HepG2 (cell line): ENCODE results near the gene MYL11. TPM values are rescaled to one million over a fixed set of nuclear protein-coding genes. Genes with fewer than 3 reads are reported as not detected.

Experiments used
- MED1 ChIP-seq: sonication (generic); formaldehyde crosslinking; IDR thresholded peaks from 2 replicates; pipeline ENCODE4 v1.4.0; 2020; ENCODE audit warnings: missing genetic modification reagents
- NCOA5 ChIP-seq: sonication (generic); formaldehyde crosslinking; IDR thresholded peaks from 2 replicates; pipeline ENCODE4 v1.4.0; 2020; ENCODE audit warnings: missing genetic modification reagents
- PAWR ChIP-seq: sonication (generic); formaldehyde crosslinking; IDR thresholded peaks from 2 replicates; pipeline ENCODE4 v1.4.0; 2020; ENCODE audit warnings: missing genetic modification reagents, mild to moderate bottlenecking, borderline replicate concordance
- RARG ChIP-seq: sonication (generic); formaldehyde crosslinking; IDR thresholded peaks from 2 replicates; pipeline ENCODE4 v1.4.0; 2020; ENCODE audit warnings: low read depth, mild to moderate bottlenecking, missing genetic modification reagents
- U2AF2 ChIP-seq: fragments of 200-400 bp; formaldehyde crosslinking; IDR thresholded peaks from 2 replicates; pipeline ENCODE4 v1.6.1; 2017; ENCODE audit warnings: low read depth, mild to moderate bottlenecking, low read length
- ZBTB7A ChIP-seq: sonication (generic); formaldehyde crosslinking; IDR thresholded peaks from 2 replicates; pipeline ENCODE4 v1.8.0; 2022; ENCODE audit warnings: mild to moderate bottlenecking, missing genetic modification reagents
- ZNF224 ChIP-seq: sonication (generic); formaldehyde crosslinking; IDR thresholded peaks from 2 replicates; pipeline ENCODE4 v1.5.0; 2020; ENCODE audit warnings: mild to moderate bottlenecking, missing genetic modification reagents
- ZNF354B ChIP-seq: sonication (generic); formaldehyde crosslinking; IDR thresholded peaks from 2 replicates; pipeline ENCODE4 v1.8.0; 2022; ENCODE audit warnings: mild to moderate bottlenecking, missing genetic modification reagents
- ZNF550 ChIP-seq: sonication (generic); formaldehyde crosslinking; IDR thresholded peaks from 2 replicates; pipeline ENCODE4 v1.4.0; 2020; ENCODE audit warnings: mild to moderate bottlenecking, missing genetic modification reagents, borderline replicate concordance
- ZNF614 ChIP-seq: IDR thresholded peaks from 2 replicates; pipeline ENCODE4 v1.6.1; 2018; ENCODE audit warnings: missing biosample characterization, missing genetic modification reagents, inconsistent platforms, borderline replicate concordance
- ZNF775 ChIP-seq: sonication (generic); formaldehyde crosslinking; IDR thresholded peaks from 2 replicates; pipeline ENCODE4 v1.4.0; 2020; ENCODE audit warnings: missing genetic modification reagents, mild to moderate bottlenecking, moderate library complexity, borderline replicate concordance
- ZSCAN30 ChIP-seq: sonication (generic); formaldehyde crosslinking; IDR thresholded peaks from 2 replicates; pipeline ENCODE4 v1.5.0; 2020; ENCODE audit warnings: mild to moderate bottlenecking, missing genetic modification reagents
- polyA plus RNA-seq, 8 experiments: library from polyadenylated mRNA; depleted of rRNA in 3 of 8; stranded (reverse) in 7 of 8; unstranded in 1 of 8; fragments of >200 nt; fragmentation: Illumina TruSeq in 4 of 8; extraction: Trizol in 4 of 8; gene quantifications; 2 replicates each; pipeline versions ENCODE4 v1.2.1 to v1.2.3, GENCODE V29; 2011 to 2016; ENCODE audit warnings: low read depth in 4 of 8, missing spikeins in 1 of 8, mixed read lengths in 1 of 8; ENCODE audit not compliant: insufficient read depth in 1 of 8
- total RNA-seq, 5 experiments: library from RNA; depleted of rRNA; stranded (reverse); fragments of >200 nt; fragmentation: Illumina TruSeq; extraction: Trizol; gene quantifications; 2 replicates each; pipeline ENCODE4 v1.2.3, GENCODE V29; 2016; ENCODE audit warnings: low read depth in 1 of 5
- TF ChIP-seq, protein P1 (sequence below): sonication (generic); formaldehyde crosslinking; IDR thresholded peaks from 2 replicates; pipeline ENCODE4 v1.4.0; 2020; ENCODE audit warnings: missing genetic modification reagents
- TF ChIP-seq, protein P2 (sequence below): sonication (generic); formaldehyde crosslinking; IDR thresholded peaks from 2 replicates; pipeline ENCODE4 v1.5.0; 2020; ENCODE audit warnings: missing genetic modification reagents, mild to moderate bottlenecking, borderline replicate concordance
- TF ChIP-seq, protein P3 (sequence below): sonication (generic); formaldehyde crosslinking; IDR thresholded peaks from 2 replicates; pipeline ENCODE4 v1.9.0; 2021; ENCODE audit warnings: mild to moderate bottlenecking, missing genetic modification reagents
- TF ChIP-seq, protein P4 (sequence below): sonication (generic); formaldehyde crosslinking; IDR thresholded peaks from 2 replicates; pipeline ENCODE4 v1.4.0; 2020; ENCODE audit warnings: missing genetic modification reagents

MYL11 gene
- total and polyA plus RNA-seq, 2 of the 13 experiments (the other 11 are each of a cell fraction or from before 2014, with no cell fraction given) = not detected

DNA sequence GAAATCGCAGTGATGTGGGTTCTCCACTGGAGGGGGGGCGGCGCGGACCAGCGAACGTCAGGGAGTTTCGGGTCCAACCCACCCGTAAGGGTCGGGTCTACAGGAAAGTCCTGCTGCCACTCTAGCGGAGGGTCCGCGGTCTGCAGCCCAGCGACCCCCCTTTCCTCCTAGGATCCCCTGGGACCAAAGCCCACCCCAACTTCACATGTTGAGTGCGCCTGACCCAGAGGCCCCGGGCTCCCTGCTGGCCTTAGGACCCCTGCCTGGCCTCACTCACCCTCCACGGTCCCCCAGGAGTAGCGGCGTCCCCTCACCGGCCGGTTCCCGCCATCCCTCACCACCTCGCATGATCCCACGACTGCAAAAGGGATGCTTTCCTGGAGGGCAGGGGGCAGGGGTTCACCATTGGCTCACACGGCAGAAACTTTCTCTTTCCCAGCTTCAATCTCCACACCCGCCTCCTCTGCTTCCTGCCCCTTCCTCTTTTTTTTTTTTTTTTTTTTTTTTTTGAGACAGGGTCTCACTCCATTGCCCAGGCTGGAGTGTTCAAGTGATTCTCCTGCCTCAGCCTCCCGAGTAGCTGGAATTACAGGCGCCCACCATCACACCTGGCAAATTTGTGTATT, 4.7 kb downstream of the MYL11 start (continued):
- no peak for TF ChIP-seq ZNF224 (CRISPR knock-in tag)
- TF ChIP-seq, protein P1, sequence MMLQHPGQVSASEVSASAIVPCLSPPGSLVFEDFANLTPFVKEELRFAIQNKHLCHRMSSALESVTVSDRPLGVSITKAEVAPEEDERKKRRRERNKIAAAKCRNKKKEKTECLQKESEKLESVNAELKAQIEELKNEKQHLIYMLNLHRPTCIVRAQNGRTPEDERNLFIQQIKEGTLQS (CRISPR knock-in tag) = no peak
- TF ChIP-seq, protein P2, sequence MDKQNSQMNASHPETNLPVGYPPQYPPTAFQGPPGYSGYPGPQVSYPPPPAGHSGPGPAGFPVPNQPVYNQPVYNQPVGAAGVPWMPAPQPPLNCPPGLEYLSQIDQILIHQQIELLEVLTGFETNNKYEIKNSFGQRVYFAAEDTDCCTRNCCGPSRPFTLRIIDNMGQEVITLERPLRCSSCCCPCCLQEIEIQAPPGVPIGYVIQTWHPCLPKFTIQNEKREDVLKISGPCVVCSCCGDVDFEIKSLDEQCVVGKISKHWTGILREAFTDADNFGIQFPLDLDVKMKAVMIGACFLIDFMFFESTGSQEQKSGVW = no peak
- TF ChIP-seq NCOA5 = no peak
- 0 out of 2 replicates have a peak, but pooled peaks have one; percentile 28 for TF ChIP-seq U2AF2
- 0 out of 2 replicates have a peak, but pooled peaks have one; percentile 3 for TF ChIP-seq PAWR (CRISPR knock-in tag)
- TF ChIP-seq ZNF614 (CRISPR knock-in tag) = no peak
- TF ChIP-seq ZBTB7A (CRISPR knock-in tag) = 0 out of 2 replicates have a peak, but pooled peaks have one; percentile 28
- TF ChIP-seq ZNF550 (CRISPR knock-in tag) = 0 out of 2 replicates have a peak, but pooled peaks have one; percentile 37
- TF ChIP-seq ZSCAN30 (CRISPR knock-in tag) = no peak
- TF ChIP-seq, protein P3, sequence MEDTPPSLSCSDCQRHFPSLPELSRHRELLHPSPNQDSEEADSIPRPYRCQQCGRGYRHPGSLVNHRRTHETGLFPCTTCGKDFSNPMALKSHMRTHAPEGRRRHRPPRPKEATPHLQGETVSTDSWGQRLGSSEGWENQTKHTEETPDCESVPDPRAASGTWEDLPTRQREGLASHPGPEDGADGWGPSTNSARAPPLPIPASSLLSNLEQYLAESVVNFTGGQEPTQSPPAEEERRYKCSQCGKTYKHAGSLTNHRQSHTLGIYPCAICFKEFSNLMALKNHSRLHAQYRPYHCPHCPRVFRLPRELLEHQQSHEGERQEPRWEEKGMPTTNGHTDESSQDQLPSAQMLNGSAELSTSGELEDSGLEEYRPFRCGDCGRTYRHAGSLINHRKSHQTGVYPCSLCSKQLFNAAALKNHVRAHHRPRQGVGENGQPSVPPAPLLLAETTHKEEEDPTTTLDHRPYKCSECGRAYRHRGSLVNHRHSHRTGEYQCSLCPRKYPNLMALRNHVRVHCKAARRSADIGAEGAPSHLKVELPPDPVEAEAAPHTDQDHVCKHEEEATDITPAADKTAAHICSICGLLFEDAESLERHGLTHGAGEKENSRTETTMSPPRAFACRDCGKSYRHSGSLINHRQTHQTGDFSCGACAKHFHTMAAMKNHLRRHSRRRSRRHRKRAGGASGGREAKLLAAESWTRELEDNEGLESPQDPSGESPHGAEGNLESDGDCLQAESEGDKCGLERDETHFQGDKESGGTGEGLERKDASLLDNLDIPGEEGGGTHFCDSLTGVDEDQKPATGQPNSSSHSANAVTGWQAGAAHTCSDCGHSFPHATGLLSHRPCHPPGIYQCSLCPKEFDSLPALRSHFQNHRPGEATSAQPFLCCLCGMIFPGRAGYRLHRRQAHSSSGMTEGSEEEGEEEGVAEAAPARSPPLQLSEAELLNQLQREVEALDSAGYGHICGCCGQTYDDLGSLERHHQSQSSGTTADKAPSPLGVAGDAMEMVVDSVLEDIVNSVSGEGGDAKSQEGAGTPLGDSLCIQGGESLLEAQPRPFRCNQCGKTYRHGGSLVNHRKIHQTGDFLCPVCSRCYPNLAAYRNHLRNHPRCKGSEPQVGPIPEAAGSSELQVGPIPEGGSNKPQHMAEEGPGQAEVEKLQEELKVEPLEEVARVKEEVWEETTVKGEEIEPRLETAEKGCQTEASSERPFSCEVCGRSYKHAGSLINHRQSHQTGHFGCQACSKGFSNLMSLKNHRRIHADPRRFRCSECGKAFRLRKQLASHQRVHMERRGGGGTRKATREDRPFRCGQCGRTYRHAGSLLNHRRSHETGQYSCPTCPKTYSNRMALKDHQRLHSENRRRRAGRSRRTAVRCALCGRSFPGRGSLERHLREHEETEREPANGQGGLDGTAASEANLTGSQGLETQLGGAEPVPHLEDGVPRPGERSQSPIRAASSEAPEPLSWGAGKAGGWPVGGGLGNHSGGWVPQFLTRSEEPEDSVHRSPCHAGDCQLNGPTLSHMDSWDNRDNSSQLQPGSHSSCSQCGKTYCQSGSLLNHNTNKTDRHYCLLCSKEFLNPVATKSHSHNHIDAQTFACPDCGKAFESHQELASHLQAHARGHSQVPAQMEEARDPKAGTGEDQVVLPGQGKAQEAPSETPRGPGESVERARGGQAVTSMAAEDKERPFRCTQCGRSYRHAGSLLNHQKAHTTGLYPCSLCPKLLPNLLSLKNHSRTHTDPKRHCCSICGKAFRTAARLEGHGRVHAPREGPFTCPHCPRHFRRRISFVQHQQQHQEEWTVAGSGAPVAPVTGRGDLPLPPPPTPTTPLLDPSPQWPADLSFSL (CRISPR knock-in tag) = no peak
- no peak for TF ChIP-seq ZNF775 (CRISPR knock-in tag)
- TF ChIP-seq MED1 (CRISPR knock-in tag) = no peak
- no peak for TF ChIP-seq ZNF354B (CRISPR knock-in tag)
- no peak for TF ChIP-seq RARG
- TF ChIP-seq, protein P4, sequence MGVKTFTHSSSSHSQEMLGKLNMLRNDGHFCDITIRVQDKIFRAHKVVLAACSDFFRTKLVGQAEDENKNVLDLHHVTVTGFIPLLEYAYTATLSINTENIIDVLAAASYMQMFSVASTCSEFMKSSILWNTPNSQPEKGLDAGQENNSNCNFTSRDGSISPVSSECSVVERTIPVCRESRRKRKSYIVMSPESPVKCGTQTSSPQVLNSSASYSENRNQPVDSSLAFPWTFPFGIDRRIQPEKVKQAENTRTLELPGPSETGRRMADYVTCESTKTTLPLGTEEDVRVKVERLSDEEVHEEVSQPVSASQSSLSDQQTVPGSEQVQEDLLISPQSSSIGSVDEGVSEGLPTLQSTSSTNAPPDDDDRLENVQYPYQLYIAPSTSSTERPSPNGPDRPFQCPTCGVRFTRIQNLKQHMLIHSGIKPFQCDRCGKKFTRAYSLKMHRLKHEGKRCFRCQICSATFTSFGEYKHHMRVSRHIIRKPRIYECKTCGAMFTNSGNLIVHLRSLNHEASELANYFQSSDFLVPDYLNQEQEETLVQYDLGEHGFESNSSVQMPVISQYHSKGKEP = no peak
